HG03575 (cell line): ENCODE measurements around the gene TCEA3.
"Not testable (repeated sequence)": the region's sequence is repeated elsewhere in the genome, so short reads cannot be mapped to it uniquely, and the experiment has no call there.

ENCODE experiments used
- ATAC-seq: cut with Tn5 transposase; IDR thresholded peaks from one replicate; pipeline ENCODE4 v1.9.1; 2021; ENCODE audit not compliant: unreplicated experiment, insufficient number of reproducible peaks, low FRiP score; ENCODE audit errors: extremely low read depth

TCEA3 gene

GRCh38 chr1:23374079-23374735 lies 50.3 kb downstream of the TCEA3 start:
- not testable (repeated sequence) for ATAC-seq

GRCh38 chr1:23371987-23372880 lies 52.3 kb downstream of the TCEA3 start:
- no peak for ATAC-seq

- ATAC-seq: no peak
These were observed 53.6 kb downstream of the TCEA3 start for GRCh38 chr1:23370709-23371584.

- no peak for ATAC-seq
These were observed 54.2 kb downstream of the TCEA3 start for GRCh38 chr1:23370330-23370708.

- no peak for ATAC-seq
These were observed 55.1 kb downstream of the TCEA3 start, which contains the start of gene ZNF436 for GRCh38 chr1:23369335-23370013. Gene ZNF436, minus strand, starts transcription at chr1:23369836. Its CDS starts 1,831 bp downstream, at chr1:23368005.

GRCh38 chr1:23368562-23369334 lies 55.8 kb downstream of the TCEA3 start:
- ATAC-seq: no peak

- peak; percentile 55 for ATAC-seq
These were observed 56.6 kb downstream of the TCEA3 start for GRCh38 chr1:23367791-23368561.

- ATAC-seq: no peak
These were observed 57.1 kb downstream of the TCEA3 start for GRCh38 chr1:23367451-23367790.

GRCh38 chr1:23366598-23366997 lies 58.0 kb downstream of the TCEA3 start:
- no peak for ATAC-seq

- ATAC-seq: no peak
These were observed 58.4 kb downstream of the TCEA3 start for GRCh38 chr1:23366146-23366545.

- ATAC-seq: no peak
These were observed 62.3 kb downstream of the TCEA3 start for GRCh38 chr1:23362218-23362713.

GRCh38 chr1:23358310-23358875 lies 66.2 kb downstream of the TCEA3 start:
- ATAC-seq: no peak

GRCh38 chr1:23357138-23357908 lies 67.2 kb downstream of the TCEA3 start:
- ATAC-seq: no peak

GRCh38 chr1:23356471-23357137 lies 67.9 kb downstream of the TCEA3 start:
- ATAC-seq: no peak

GRCh38 chr1:23354245-23354644 lies 70.3 kb downstream of the TCEA3 start:
- no peak for ATAC-seq
